ENCODE data around the gene CNGA3.

DNA sequence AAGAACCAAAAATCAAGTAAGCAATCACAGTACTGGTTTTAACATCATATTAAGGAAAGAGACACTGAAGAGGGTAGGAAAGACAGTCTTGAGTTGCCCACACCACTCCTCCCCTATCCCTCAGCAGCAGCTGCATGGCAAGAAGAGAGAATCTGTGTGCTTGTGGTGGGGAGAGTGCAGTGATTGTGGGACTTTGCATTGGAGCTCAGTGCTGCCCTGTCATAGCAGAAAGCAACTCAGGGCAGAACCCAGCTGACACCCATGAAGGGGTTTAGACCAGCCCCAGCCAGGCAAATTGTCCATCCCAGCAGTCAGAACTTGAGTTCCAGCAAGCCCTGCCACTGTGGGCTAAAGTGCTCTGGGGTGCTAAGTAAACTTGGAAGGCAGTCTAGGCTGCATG lies 57.6 kb downstream of the CNGA3 start:
- TF ChIP-seq, protein P1, sequence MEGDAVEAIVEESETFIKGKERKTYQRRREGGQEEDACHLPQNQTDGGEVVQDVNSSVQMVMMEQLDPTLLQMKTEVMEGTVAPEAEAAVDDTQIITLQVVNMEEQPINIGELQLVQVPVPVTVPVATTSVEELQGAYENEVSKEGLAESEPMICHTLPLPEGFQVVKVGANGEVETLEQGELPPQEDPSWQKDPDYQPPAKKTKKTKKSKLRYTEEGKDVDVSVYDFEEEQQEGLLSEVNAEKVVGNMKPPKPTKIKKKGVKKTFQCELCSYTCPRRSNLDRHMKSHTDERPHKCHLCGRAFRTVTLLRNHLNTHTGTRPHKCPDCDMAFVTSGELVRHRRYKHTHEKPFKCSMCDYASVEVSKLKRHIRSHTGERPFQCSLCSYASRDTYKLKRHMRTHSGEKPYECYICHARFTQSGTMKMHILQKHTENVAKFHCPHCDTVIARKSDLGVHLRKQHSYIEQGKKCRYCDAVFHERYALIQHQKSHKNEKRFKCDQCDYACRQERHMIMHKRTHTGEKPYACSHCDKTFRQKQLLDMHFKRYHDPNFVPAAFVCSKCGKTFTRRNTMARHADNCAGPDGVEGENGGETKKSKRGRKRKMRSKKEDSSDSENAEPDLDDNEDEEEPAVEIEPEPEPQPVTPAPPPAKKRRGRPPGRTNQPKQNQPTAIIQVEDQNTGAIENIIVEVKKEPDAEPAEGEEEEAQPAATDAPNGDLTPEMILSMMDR (conservative IDR thresholded peaks at IDR 0.05 in 1 of 2, IDR thresholded peaks at IDR 0.05 in 1 of 2; ENCODE audit: extremely low read depth in 1 of 2, insufficient read depth in 1 of 2, low read depth in 1 of 2, low read length in 2 of 2): no peak
- no peak for TF ChIP-seq EZH2 (IDR thresholded peaks at IDR 0.05; ENCODE audit: borderline replicate concordance, low read length)

All from mammary epithelial cell (primary cell).